AG04449 (cell line): ENCODE results near the gene EPS8.
"Not testable (repeated sequence)": the region's sequence is repeated elsewhere in the genome, so short reads cannot be mapped to it uniquely, and the experiment has no call there.

Source experiments
- CTCF ChIA-PET: fragments of 350-600 bp; formaldehyde crosslinking; extraction: SDS; loops from one replicate; lab custom pipeline; 2021; ENCODE audit warnings: antibody characterized with exemption; lab: Yijun Ruan, JAX
- POLR2A ChIA-PET: fragments of 400-600, 350-600 bp; formaldehyde crosslinking; extraction: SDS; loops from one replicate; lab custom pipeline; 2020; ENCODE audit warnings: antibody characterized with exemption, inconsistent platforms; lab: Yijun Ruan, JAX
- DNase-seq: peaks from one replicate; pipeline ENCODE4 v3.0.0-alpha.2; 2010; ENCODE audit warnings: low read depth, low spot score
- H3K4me3 ChIP-seq: 2 replicates; pipeline ENCODE4 v1.5.1; 2011; ENCODE audit warnings: low read depth, mild to moderate bottlenecking, control low read depth, low read length
- TF ChIP-seq, protein P1 (sequence below): IDR thresholded peaks from one replicate; pipeline ENCODE4 v1.5.1; 2011; ENCODE audit warnings: mild to moderate bottlenecking, moderate library complexity, low read length, control low read depth, inconsistent platforms; ENCODE audit not compliant: insufficient read depth; ENCODE audit errors: missing control alignments

Gene EPS8

GRCh38 chr12:15770581-15770980 lies 18.6 kb downstream of the EPS8 start:
- ChIA-PET POLR2A (no interaction called here), CTCF (interaction anchor here (0.7 to 3.3 kb wide), 3 partner anchors 178 to 183 kb away, joined by 3 to 9 read pairs (median 3); no protein-coding TSS in a partner anchor)
- TF ChIP-seq, protein P1, sequence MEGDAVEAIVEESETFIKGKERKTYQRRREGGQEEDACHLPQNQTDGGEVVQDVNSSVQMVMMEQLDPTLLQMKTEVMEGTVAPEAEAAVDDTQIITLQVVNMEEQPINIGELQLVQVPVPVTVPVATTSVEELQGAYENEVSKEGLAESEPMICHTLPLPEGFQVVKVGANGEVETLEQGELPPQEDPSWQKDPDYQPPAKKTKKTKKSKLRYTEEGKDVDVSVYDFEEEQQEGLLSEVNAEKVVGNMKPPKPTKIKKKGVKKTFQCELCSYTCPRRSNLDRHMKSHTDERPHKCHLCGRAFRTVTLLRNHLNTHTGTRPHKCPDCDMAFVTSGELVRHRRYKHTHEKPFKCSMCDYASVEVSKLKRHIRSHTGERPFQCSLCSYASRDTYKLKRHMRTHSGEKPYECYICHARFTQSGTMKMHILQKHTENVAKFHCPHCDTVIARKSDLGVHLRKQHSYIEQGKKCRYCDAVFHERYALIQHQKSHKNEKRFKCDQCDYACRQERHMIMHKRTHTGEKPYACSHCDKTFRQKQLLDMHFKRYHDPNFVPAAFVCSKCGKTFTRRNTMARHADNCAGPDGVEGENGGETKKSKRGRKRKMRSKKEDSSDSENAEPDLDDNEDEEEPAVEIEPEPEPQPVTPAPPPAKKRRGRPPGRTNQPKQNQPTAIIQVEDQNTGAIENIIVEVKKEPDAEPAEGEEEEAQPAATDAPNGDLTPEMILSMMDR, result no peak
- no peak overlapping the region for H3K4me3 ChIP-seq
- DNase-seq, result no peak

DNA sequence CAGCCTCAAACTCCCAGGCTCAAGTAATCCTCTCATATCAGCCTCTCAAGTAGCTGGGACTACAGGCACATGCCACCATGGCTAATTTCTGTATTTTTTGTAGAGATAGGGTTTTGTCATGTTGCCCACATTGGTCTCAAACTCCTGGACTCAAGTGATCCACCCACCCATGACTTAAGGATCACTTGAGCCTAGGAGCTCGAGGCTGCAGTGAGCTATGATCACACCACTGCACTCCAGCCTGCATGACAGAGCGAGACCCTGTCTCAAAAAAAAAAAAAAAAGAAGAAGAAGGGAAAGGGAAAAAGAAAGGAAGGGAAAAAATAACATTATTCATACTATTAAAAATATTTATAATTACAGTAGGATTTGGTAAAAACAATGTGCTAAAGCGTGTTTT lies 19.2 kb downstream of the EPS8 start:
- POLR2A ChIA-PET, result no interaction called here
- CTCF ChIA-PET, result interaction anchor here (0.7 to 3.3 kb wide), 3 partner anchors 178 to 183 kb away, joined by 3 to 9 read pairs (median 3); no protein-coding TSS in a partner anchor
- no peak for DNase-seq
- H3K4me3 ChIP-seq, result no peak overlapping the region
- TF ChIP-seq, protein P1, result no peak

DNA sequence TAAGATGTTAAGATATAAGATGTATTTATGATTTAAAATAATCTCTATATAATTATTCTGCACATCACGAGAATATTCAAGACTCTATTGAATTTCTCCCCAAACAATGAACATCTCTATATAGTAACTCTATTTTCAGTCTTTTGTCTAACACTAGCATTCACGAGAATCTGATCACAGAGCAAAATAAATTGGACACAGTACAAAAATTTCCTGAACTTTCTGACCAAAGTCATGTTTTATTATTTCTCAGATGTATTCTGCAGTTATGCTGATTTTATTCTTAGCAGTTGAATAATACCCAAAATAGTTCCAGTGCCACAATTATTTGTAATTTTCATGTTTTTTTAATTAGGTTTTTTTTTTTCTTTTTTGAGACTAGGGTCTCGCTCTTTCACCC lies 19.6 kb downstream of the EPS8 start:
- ChIA-PET POLR2A (no interaction called here), CTCF (no interaction called here)
- no peak for DNase-seq
- no peak overlapping the region for H3K4me3 ChIP-seq
- TF ChIP-seq, protein P1, result no peak

- DNase-seq, result no peak
- POLR2A ChIA-PET, result no interaction called here
- TF ChIP-seq, protein P1, result no peak
- no peak overlapping the region for H3K4me3 ChIP-seq
- CTCF ChIA-PET, result no interaction called here
These were observed 21.9 kb downstream of the EPS8 start for GRCh38 chr12:15767301-15767700.

DNA sequence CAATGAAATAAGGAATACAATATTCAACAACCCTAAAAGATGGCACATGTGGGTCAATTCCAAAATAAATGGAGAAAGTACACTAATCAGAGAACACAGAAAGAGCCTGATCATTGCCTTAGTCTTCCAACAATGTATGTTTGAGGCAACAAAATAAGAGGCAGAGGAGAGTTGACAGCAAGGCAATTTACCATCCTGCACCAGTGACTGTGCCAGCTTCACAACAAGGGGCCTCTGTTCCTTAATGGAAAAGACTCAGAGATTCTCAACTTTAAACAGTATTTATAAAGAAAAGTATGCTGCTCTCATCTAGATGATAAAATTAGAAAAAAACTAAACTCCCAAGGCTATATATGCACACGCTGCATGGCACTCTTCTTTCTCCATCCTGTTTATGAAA lies 25.9 kb downstream of the EPS8 start:
- ChIA-PET CTCF (no interaction called here), POLR2A (no interaction called here)
- DNase-seq, result no peak
- H3K4me3 ChIP-seq, result no peak overlapping the region
- TF ChIP-seq, protein P1, result no peak

- CTCF ChIA-PET, result not testable (repeated sequence)
These were observed 27.0 kb downstream of the EPS8 start for GRCh38 chr12:15762162-15762561.

GRCh38 chr12:15757553-15758255 lies 31.5 kb downstream of the EPS8 start:
- CTCF ChIA-PET, result interaction anchor here (0.8 to 2.4 kb wide), 4 partner anchors 11 to 173 kb away, joined by 3 to 7 read pairs (median 4); no protein-coding TSS in a partner anchor
- no peak overlapping the region for H3K4me3 ChIP-seq
- DNase-seq, result peak; percentile 73
- TF ChIP-seq, protein P1, result no peak
- POLR2A ChIA-PET, result interaction anchor here (0.9 kb wide), 1 partner anchor 32 kb away, joined by 5 read pairs; the partner anchor contains the start of gene EPS8

More at GRCh38 chr12:15762162-15762561, 27.0 kb downstream of the EPS8 start:
- DNase-seq, H3K4me3 ChIP-seq, POLR2A ChIA-PET: not testable (repeated sequence)
